Endothelial cell of umbilical vein (primary cell): ENCODE data around the gene SMOC2. TPM values are rescaled to one million over a fixed set of nuclear protein-coding genes. Genes with fewer than 3 reads are reported as not detected.

Experiments
- BruUV-seq: library from RNA; stranded (reverse); fragments of 400-500 nt; replicated peaks from 2 replicates; lab custom pipeline; 2021; lab: Mats Ljungman, UMichigan
- CTCF ChIA-PET: fragments of 300-600, 350-600 bp; sonication (Branson Sonifier 250); formaldehyde crosslinking; loops from one replicate; lab custom pipeline; 2021; ENCODE audit warnings: antibody characterized with exemption, inconsistent platforms; lab: Charles Lee
- POLR2A ChIA-PET: fragments of 300-600, 350-600 bp; sonication (Branson Sonifier 250); formaldehyde crosslinking; loops from one replicate; lab custom pipeline; 2021; ENCODE audit warnings: antibody characterized with exemption, inconsistent platforms; lab: Charles Lee
- DNase-seq: peaks from one replicate; pipeline ENCODE4 v3.0.0-alpha.2; 2011; ENCODE audit warnings: low read depth, low spot score
- FAIRE-seq: peaks from 2 replicates; lab custom pipeline; 2011; peaks lifted over from hg19 to GRCh38; lab: Jason Lieb, UNC
- H2AFZ ChIP-seq: 2 replicates; pipeline ENCODE4 v1.6.0; 2012; ENCODE audit warnings: low read depth, low read length, control low read depth, inconsistent platforms
- H3K27ac ChIP-seq: 2 replicates; pipeline ENCODE4 v1.5.1; 2011; ENCODE audit warnings: low read depth, mild to moderate bottlenecking, control low read depth, low read length, moderate library complexity; ENCODE audit not compliant: insufficient read depth
- H3K27me3 ChIP-seq, 2 experiments: 2 replicates each; pipeline versions ENCODE4 v1.6.0 to v1.6.1; 2011; ENCODE audit warnings: low read length in 2 of 2, mixed read lengths in 1 of 2; ENCODE audit not compliant: control insufficient read depth in 2 of 2, insufficient read depth in 2 of 2
- H3K36me3 ChIP-seq, 2 experiments: 2 replicates in 1 of 2; 3 replicates in 1 of 2; pipeline ENCODE4 v1.5.1; 2011; ENCODE audit warnings: low read length in 2 of 2, mild to moderate bottlenecking in 1 of 2, moderate library complexity in 1 of 2; ENCODE audit not compliant: control insufficient read depth in 2 of 2, insufficient read depth in 2 of 2; ENCODE audit errors: extremely low read depth in 1 of 2
- H3K4me1 ChIP-seq: 3 replicates; pipeline ENCODE4 v1.5.1; 2011; ENCODE audit warnings: mild to moderate bottlenecking, low read length; ENCODE audit not compliant: control insufficient read depth, insufficient read depth; ENCODE audit errors: extremely low read depth
- H3K4me2 ChIP-seq: 2 replicates; pipeline ENCODE4 v1.6.1; 2011; ENCODE audit warnings: low read length, control low read depth, mixed read lengths; ENCODE audit not compliant: insufficient read depth
- H3K4me3 ChIP-seq, 3 experiments: fragments of 200-600 bp in 1 of 3; sonication (generic), shearing (Covaris generic) in 1 of 3; replicated peaks in 1 of 3; 2 replicates each; pipeline ENCODE4 v1.5.1; 2011 to 2016; ENCODE audit warnings: control low read depth in 3 of 3, low read length in 3 of 3, mild to moderate bottlenecking in 2 of 3, inconsistent platforms in 1 of 3, low read depth in 1 of 3, moderate library complexity in 1 of 3; ENCODE audit not compliant: insufficient read depth in 1 of 3
- H3K79me2 ChIP-seq: 2 replicates; pipeline ENCODE4 v1.6.0; 2012; ENCODE audit warnings: low read length, inconsistent platforms; ENCODE audit not compliant: control insufficient read depth, insufficient read depth
- H3K9ac ChIP-seq: replicated peaks from 2 replicates; pipeline ENCODE3; 2011; ENCODE audit warnings: low read length, control low read depth; ENCODE audit not compliant: insufficient read depth; ENCODE audit errors: extremely low read depth
- H3K9me1 ChIP-seq: replicated peaks from 3 replicates; pipeline ENCODE4 v1.6.0; 2011; ENCODE audit warnings: mild to moderate bottlenecking, low read length; ENCODE audit not compliant: control insufficient read depth, insufficient read depth; ENCODE audit errors: extremely low read depth
- H3K9me3 ChIP-seq: replicated peaks from 2 replicates; pipeline ENCODE4 v1.5.1; 2012; ENCODE audit warnings: low read length, inconsistent platforms; ENCODE audit not compliant: control insufficient read depth, insufficient read depth
- H4K20me1 ChIP-seq: replicated peaks from 2 replicates; pipeline ENCODE3; 2011; ENCODE audit warnings: mild to moderate bottlenecking, low read length; ENCODE audit not compliant: control insufficient read depth, insufficient read depth; ENCODE audit errors: extremely low read depth
- EZH2 ChIP-seq: IDR thresholded peaks from 2 replicates; pipeline ENCODE4 v1.6.1; 2012; ENCODE audit warnings: borderline replicate concordance, low read depth, mild to moderate bottlenecking, moderate library complexity, low read length, inconsistent platforms; ENCODE audit not compliant: severe bottlenecking
- FOS ChIP-seq: IDR thresholded peaks from 2 replicates; pipeline ENCODE4 v1.6.1; 2011; ENCODE audit warnings: mild to moderate bottlenecking, low read length, moderate library complexity, borderline replicate concordance; ENCODE audit not compliant: insufficient read depth
- GATA2 ChIP-seq: IDR thresholded peaks from 2 replicates; pipeline ENCODE4 v1.7.0; 2011; ENCODE audit warnings: low read depth, mild to moderate bottlenecking, moderate library complexity, mixed read lengths, low read length; ENCODE audit not compliant: insufficient read length, insufficient read depth
- JUN ChIP-seq: IDR thresholded peaks from 2 replicates; pipeline ENCODE4 v1.6.1; 2011; ENCODE audit warnings: borderline replicate concordance, low read depth; ENCODE audit not compliant: insufficient read length, insufficient read depth
- MAX ChIP-seq: IDR thresholded peaks from 2 replicates; pipeline ENCODE4 v1.6.1; 2011; ENCODE audit not compliant: insufficient read depth, insufficient read length
- MYC ChIP-seq: IDR thresholded peaks from one replicate; pipeline ENCODE4 v1.6.1; 2011; ENCODE audit warnings: mild to moderate bottlenecking, low read depth, low read length
- POLR2A ChIP-seq: IDR thresholded peaks from 2 replicates; pipeline ENCODE4 v1.6.1; 2012; ENCODE audit warnings: low read depth, mild to moderate bottlenecking, control low read depth, low read length
- POLR2AphosphoS5 ChIP-seq: IDR thresholded peaks from 2 replicates; pipeline ENCODE4 v1.6.1; 2012; ENCODE audit warnings: low read depth, mild to moderate bottlenecking, control low read depth, low read length, moderate library complexity; ENCODE audit not compliant: insufficient read depth
- dilution Hi-C: fragments of 300-500 bp; cut with MboI; formaldehyde crosslinking; loops from one replicate; pipeline ENCODE4 v1.15.0; 2019; ENCODE audit warnings: low sequenced_read_pairs; ENCODE audit not compliant: extremely low pct_ligation_motif_present
- intact Hi-C: fragments of 100-400 bp; cut with micrococcal nuclease; formaldehyde crosslinking; loops from one replicate; pipeline ENCODE4 v1.10.0; 2022
- polyA plus RNA-seq, 4 experiments: library from polyadenylated mRNA; depleted of rRNA in 3 of 4; stranded (reverse) in 3 of 4; unstranded in 1 of 4; fragments of >200 nt; gene quantifications; 2 replicates each; pipeline versions ENCODE4 v1.2.1 to v1.2.3, GENCODE V29; 2011 to 2012; ENCODE audit warnings: missing spikeins in 1 of 4
- total RNA-seq: library from RNA; stranded (reverse); gene quantifications from 2 replicates; pipeline ENCODE4 v1.2.3, GENCODE V29; 2021
- TF ChIP-seq, protein P1 (sequence below), 2 donors: IDR thresholded peaks; 1 replicate in 1 of 2; 2 replicates in 1 of 2; pipeline ENCODE4 v1.5.1; 2011; ENCODE audit warnings: low read length in 2 of 2, mild to moderate bottlenecking in 2 of 2, moderate library complexity in 2 of 2, control low read depth in 1 of 2, inconsistent platforms in 1 of 2, low read depth in 1 of 2; ENCODE audit not compliant: insufficient read depth in 1 of 2; ENCODE audit errors: extremely low read depth in 1 of 2

The SMOC2 gene
- total and polyA plus RNA-seq, 2 donors (not counting 3 experiments of a cell fraction or from before 2014, with no cell fraction given), result not detected

DNA sequence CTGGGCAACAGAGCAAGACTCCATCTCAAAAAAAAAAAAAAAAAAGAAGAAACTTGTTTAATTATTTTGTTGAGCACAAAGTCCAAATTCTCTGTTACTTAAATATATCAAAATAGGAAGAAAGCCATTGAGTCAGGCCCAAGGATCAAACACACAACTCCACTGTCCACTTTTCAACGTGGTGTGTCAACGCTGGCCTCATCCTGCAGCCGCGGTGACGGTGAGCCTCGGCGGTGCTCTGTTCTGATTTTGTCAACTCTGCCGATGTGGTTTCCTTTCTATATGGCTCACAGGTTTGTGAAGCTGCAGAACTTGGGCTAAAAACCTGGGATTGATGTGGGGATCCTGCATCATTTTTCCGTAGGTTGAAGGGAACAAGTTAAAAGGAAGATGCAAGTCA is 3.2 kb upstream of the SMOC2 start:
- no peak overlapping the region for H3K4me2 ChIP-seq
- H3K9me3 ChIP-seq, result no peaks in the 10 kb centered on the region
- no peaks in the 10 kb centered on the region for H3K36me3 ChIP-seq
- ChIA-PET POLR2A (no interaction called here), CTCF (no interaction called here)
- H3K79me2 ChIP-seq, result no peaks in the 10 kb centered on the region
- no peak overlapping the region for H3K9ac ChIP-seq
- dilution Hi-C loops, result no loop called here
- no peaks in the 10 kb centered on the region for H4K20me1 ChIP-seq
- no peak for TF ChIP-seq MYC
- no peak overlapping the region for H3K27ac ChIP-seq
- H3K9me1 ChIP-seq, result no peaks in the 10 kb centered on the region
- no peaks in the 10 kb centered on the region for H3K4me1 ChIP-seq
- FAIRE-seq (no peak), DNase-seq (no peak)
- no peak overlapping the region for H2AFZ ChIP-seq
- intact Hi-C loops, result no loop called here
- BruUV-seq, result no TSS peak
- no peak overlapping the region for H3K4me3 ChIP-seq
- H3K27me3 ChIP-seq, result peaks cover 8 to 19% of the 10 kb centered on the region in 2 experiments

GRCh38 chr6:168438783-168439520 is 2.0 kb upstream of the SMOC2 start:
- no peak for FAIRE-seq
- Histone ChIP-seq H3K9ac (no peak overlapping the region), H3K4me3 (no peak overlapping the region), H3K9me3 (no peaks in the 10 kb centered on the region), H2AFZ (no peak overlapping the region), H3K79me2 (no peaks in the 10 kb centered on the region), H3K27me3 (peaks cover 9 to 21% of the 10 kb centered on the region in 2 experiments), H3K4me1 (no peaks in the 10 kb centered on the region), H3K27ac (no peak overlapping the region), H4K20me1 (no peaks in the 10 kb centered on the region), H3K4me2 (no peak overlapping the region), H3K36me3 (no peaks in the 10 kb centered on the region), H3K9me1 (no peaks in the 10 kb centered on the region)
- ChIA-PET CTCF (no interaction called here), POLR2A (no interaction called here)
- intact Hi-C loops (no loop called here), dilution Hi-C loops (no loop called here)
- no TSS peak for BruUV-seq
- no peak for DNase-seq
- TF ChIP-seq MAX (no peak), GATA2 (no peak), EZH2 (no peak), POLR2AphosphoS5 (no peak), FOS (no peak), JUN (no peak), MYC (no peak), POLR2A (no peak)
- TF ChIP-seq, protein P1, sequence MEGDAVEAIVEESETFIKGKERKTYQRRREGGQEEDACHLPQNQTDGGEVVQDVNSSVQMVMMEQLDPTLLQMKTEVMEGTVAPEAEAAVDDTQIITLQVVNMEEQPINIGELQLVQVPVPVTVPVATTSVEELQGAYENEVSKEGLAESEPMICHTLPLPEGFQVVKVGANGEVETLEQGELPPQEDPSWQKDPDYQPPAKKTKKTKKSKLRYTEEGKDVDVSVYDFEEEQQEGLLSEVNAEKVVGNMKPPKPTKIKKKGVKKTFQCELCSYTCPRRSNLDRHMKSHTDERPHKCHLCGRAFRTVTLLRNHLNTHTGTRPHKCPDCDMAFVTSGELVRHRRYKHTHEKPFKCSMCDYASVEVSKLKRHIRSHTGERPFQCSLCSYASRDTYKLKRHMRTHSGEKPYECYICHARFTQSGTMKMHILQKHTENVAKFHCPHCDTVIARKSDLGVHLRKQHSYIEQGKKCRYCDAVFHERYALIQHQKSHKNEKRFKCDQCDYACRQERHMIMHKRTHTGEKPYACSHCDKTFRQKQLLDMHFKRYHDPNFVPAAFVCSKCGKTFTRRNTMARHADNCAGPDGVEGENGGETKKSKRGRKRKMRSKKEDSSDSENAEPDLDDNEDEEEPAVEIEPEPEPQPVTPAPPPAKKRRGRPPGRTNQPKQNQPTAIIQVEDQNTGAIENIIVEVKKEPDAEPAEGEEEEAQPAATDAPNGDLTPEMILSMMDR (IDR thresholded peaks at IDR 0.05; ENCODE audit: extremely low read depth in 1 of 2, insufficient read depth in 1 of 2, low read depth in 1 of 2, low read length in 2 of 2), result no peak
